T1000 (cell line): ENCODE results near the gene PPARGC1A.

Source experiments
- DNase-seq: peaks from one replicate; lab custom pipeline; 2025; ENCODE audit warnings: mixed read lengths; lab: John Stamatoyannopoulos, UW

PPARGC1A gene, protein sequence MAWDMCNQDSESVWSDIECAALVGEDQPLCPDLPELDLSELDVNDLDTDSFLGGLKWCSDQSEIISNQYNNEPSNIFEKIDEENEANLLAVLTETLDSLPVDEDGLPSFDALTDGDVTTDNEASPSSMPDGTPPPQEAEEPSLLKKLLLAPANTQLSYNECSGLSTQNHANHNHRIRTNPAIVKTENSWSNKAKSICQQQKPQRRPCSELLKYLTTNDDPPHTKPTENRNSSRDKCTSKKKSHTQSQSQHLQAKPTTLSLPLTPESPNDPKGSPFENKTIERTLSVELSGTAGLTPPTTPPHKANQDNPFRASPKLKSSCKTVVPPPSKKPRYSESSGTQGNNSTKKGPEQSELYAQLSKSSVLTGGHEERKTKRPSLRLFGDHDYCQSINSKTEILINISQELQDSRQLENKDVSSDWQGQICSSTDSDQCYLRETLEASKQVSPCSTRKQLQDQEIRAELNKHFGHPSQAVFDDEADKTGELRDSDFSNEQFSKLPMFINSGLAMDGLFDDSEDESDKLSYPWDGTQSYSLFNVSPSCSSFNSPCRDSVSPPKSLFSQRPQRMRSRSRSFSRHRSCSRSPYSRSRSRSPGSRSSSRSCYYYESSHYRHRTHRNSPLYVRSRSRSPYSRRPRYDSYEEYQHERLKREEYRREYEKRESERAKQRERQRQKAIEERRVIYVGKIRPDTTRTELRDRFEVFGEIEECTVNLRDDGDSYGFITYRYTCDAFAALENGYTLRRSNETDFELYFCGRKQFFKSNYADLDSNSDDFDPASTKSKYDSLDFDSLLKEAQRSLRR

DNA sequence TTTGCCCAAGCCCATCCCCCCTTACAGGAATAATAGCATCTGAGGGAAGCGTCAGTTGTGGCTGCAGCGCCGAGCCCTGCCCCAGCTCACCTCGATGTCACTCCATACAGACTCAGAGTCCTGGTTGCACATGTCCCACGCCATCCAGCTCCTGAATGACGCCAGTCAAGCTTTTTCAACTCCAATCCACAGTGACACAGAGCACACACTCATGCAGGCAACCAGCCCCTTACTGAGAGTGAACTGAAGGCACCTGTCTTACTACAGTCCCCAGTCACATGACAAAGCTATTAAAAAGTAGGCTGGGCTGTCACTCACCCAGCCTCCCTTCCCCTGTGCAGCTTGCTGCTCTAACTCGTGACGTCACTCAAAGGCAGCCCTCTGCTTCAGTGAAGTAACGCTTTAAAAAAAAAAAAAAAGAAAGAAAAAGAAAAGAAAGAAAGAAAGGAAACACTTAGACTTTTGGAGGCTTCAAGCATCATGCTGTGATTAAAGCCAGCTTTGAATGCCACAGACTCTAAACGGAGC is at the start of gene PPARGC1A:
PPARGC1A (minus strand) TSS at position 234 of the 528 bp plus-strand sequence; CDS start at position 144, 90 bp downstream.
- no peak for DNase-seq

DNA sequence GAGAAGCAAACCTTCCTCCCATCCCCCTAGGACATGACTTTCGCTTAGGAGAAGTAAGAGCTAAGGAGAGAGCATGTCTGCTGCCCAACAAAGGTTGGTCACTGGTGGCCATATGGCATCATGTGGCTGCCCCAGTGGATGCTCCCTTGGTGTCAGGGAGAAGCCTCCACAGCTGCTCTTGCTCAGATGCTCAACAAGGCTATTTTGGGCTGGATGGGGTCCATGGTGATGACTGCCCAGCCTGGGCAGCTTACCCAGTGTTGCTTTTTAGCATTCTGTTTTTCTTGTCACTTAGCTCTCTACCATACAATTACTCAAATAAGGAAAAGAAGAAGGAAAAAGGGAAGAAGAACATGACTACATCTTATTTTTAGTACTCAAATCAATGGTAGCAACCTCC is 48.9 kb upstream of the PPARGC1A start:
- no peak for DNase-seq

- DNase-seq: no peak
Measured at GRCh38 chr4:23937173-23937572, 47.3 kb upstream of the PPARGC1A start.

- peak; percentile 77 for DNase-seq
Measured at GRCh38 chr4:23934915-23935314, 45.1 kb upstream of the PPARGC1A start.

- DNase-seq: no peak
Measured at GRCh38 chr4:23934223-23934622, 44.4 kb upstream of the PPARGC1A start.

GRCh38 chr4:23932901-23933308 is 43.1 kb upstream of the PPARGC1A start:
- no peak for DNase-seq

- DNase-seq: no peak
Measured at GRCh38 chr4:23932186-23932585, 42.3 kb upstream of the PPARGC1A start.

DNA sequence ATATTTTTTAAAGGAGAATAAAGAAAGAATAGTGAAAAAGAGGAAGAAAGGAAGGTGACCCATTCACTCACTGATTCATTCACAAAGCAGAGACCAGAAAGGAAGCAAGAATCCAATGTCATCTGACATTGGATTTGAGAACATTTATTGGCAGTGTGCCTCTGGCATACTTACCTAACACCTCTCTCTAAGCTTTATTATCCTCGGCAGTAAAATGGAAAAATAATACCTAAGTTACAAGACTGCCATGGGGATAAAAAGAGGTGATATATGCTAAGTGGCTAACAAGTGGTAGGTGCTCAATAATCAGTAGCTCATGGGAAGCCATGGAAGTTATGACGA is 41.6 kb upstream of the PPARGC1A start:
- no peak for DNase-seq

DNA sequence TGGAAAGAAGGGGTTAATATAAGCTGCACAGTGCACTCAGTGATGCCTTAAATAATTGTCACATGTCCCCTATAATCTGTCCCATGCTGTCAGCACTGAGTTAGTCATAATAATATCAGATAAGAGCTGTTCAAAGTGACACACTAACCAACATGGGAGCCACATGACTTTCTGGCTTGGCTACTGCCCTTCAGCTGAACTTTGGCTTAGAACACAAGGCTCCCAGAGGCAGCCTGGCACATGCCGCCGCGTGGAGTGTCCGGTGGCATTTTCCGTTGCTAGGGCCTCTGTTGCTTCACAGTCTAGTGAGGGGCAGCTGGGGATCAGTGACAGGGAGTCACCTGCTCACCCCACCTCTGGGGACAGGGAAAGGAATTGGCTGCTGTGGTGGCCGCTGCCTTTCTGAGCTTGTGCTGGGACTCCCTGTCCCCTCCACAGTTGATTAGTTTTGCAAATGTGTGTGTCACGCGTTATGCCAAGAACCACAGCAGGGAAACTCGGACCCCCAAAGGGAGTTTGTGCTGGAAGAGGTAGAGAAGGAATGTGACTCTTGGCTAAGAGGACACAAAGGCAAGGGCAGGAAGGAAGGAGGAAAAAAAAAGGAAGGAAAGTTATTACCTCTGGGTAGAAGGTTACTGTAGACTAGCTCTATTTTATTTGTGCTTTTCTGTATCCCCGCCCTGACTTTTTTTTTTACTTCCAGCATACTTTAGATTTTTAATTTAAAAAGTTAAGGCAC is 41.1 kb upstream of the PPARGC1A start:
- no peak for DNase-seq

DNA sequence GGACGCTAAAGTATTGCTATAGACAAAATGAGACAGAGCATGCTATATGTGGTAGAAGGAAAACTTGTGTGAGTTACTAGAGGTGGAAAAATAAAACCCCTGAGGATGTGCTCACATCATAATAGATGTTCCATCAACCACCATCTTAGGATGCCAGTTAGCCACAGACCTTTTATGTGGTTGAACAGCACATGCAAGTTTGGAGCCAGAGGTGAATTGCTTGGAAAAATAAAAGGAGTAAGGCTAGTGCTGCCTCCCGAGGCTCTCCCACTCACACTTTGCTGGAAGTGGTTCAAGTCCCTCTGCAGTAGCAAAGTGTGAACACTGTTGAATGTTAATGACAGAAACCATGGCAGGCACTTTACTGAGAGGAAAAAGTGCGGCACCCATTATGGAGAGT is 39.4 kb upstream of the PPARGC1A start:
- no peak for DNase-seq

GRCh38 chr4:23924556-23924955 is 34.7 kb upstream of the PPARGC1A start:
- no peak for DNase-seq

DNA sequence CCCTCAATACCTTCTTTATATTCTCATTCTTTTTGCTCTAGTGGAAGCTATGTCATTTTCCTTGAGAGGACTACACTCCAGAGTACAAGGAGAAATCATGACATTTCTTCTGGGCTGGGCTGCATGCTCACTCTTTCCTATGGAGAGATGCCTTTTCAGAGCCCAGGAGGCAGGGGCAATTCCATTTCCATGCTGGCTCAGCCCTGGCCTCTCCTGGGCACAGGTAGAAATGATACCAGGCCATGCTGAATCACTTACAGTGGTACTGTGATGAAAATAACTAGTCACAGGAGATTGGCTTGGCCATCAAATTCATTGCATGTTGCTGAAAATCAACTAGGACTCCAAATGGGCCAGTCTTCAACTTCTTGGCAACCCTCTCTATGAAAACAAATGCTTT is 34.0 kb upstream of the PPARGC1A start:
- no peak for DNase-seq

DNA sequence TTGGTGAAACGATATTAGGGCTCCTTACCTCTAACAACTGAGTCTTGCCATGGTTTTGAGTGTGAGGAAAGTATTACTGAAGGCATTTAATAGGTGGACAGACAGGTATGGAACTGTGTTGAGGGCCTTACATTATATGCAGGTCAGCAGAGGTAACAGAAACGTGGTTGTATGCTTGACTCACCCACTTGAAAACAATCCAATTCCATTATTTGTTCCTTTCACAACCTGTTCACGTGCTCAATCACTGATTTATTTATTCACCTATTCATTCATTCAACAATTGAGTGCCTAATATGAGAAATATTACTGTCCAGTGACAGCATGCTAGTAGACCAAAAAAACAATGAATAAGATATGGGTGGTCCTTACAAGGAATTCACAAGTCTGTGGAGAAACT is 33.3 kb upstream of the PPARGC1A start:
- DNase-seq: no peak

DNA sequence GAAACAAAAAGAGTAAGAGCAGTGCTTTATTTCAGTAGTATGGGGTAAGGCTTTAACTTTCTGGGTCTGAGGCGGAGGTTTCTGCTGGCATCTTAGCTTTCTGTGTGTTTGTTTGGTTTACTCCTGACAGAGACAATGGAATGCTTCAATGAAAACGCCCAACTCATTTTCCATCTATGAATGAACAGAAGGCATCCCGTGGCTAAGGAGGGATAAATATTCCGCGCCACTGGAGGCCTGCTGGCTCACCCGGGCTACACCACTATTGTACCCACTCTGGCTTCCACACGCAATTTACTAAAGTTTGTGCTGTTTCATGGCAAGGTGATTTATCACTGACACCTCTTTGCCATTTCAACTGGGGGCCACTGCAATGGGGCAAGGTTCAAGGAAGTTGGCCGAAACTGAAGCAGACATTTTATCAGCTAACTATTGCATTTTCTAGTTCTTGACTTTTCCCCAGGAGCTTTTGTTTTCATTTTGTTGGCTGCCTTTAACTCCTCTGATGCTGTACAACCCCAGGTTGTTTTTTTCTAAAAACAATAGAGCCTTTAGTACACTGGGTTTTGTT is 32.8 kb upstream of the PPARGC1A start:
- DNase-seq: no peak

DNA sequence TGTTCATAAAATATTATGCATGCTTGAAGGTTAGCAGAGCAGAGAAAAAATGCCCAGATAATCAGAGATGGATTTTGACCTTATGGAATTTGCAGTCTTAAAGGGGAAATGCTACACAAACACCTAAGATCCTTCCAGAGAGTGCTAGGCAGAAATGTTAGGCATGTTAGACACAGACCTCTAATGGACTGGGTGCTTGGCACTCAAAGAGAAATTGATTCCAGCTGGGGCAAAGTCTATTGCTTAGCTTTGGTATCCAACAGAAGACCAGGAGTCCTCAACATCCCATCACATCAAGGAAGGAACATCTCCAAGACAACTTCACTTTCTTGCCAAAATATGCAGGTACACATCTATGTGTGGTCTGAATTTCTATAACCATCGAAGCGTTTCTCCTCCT is 32.2 kb upstream of the PPARGC1A start:
- DNase-seq: no peak

- DNase-seq: no peak
Measured at GRCh38 chr4:23921447-23921845, 31.6 kb upstream of the PPARGC1A start.

DNA sequence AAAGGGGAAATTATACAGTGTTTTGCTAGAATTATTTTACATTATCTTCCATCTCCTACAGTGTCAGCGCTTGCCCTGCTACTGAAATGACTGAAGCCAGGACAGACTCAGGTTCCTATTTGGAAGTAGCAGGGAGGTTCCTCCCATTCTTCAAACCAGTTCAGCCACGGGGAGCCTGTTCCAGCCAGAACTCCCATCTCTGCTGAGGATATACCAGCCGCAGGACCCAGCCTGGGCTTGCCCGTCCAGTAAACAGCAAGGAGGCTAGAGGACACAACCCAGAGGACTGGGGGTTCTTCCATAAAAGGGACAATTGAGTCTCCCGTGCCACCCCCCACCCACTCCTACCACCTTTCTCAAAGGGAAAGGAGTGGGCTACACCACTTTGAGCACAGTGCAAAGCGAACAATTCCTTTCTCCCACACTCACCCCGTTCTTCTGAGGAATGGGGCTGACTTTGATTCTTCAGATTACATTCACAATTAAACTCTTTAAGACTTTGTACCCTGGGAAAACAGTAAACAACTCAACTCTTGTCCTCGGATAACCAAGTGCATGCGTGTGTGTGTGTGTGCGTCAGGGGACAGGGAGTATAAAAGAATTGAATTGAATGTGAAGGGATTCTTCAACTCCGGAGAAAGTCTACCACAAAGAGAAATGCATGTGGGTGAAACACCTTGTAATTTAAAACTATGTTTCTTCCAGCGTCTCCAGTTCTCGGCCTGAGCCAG is 31.0 kb upstream of the PPARGC1A start:
- DNase-seq: no peak

- DNase-seq: no peak
Measured at GRCh38 chr4:23920296-23920695, 30.4 kb upstream of the PPARGC1A start.

GRCh38 chr4:23916282-23916681 is 26.4 kb upstream of the PPARGC1A start:
- no peak for DNase-seq

GRCh38 chr4:23915459-23916132 is 25.7 kb upstream of the PPARGC1A start:
- DNase-seq: no peak
